ENCODE results near the gene KCNE3. TPM values are rescaled to one million over a fixed set of nuclear protein-coding genes. Genes with fewer than 3 reads are reported as not detected.
A peak's percentile ranks its signal among the peaks of the same experiment; 100 is the strongest.

The KCNE3 gene
- total and polyA plus RNA-seq, 9 of the 15 experiments (the other 6 are each of a cell fraction or from before 2014, with no cell fraction given), result 1.6 to 8.7 (median 6.2) TPM

DNA sequence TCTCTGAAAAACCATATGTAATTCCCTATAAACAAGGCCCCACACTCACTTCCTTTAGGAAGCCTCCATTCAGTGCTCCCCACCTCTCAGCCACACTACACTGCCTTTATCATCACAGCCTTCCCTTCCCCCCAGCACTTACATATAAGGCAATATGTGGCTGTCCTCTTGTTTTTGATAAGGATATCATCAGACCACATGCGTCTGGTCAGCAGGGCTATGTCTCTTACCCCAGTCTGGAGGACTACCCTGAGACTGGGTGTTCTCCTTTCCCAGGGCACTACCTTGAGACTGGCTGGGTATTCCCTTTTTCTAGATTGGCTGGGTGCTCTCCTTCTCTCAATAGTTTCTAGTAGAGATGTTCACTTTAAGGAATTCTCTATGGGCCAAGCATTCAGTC is 7.8 kb downstream of the KCNE3 start (continued):
- peak; percentile 48; the same call in 1 of the 2 replicates for TF ChIP-seq MYC (IDR thresholded peaks at IDR 0.05; ENCODE audit: low read depth, low read length)
- no peak for TF ChIP-seq MYC (CRISPR knock-in tag; IDR thresholded peaks at IDR 0.05; ENCODE audit: borderline replicate concordance, low read depth)
- TF ChIP-seq, protein P1, sequence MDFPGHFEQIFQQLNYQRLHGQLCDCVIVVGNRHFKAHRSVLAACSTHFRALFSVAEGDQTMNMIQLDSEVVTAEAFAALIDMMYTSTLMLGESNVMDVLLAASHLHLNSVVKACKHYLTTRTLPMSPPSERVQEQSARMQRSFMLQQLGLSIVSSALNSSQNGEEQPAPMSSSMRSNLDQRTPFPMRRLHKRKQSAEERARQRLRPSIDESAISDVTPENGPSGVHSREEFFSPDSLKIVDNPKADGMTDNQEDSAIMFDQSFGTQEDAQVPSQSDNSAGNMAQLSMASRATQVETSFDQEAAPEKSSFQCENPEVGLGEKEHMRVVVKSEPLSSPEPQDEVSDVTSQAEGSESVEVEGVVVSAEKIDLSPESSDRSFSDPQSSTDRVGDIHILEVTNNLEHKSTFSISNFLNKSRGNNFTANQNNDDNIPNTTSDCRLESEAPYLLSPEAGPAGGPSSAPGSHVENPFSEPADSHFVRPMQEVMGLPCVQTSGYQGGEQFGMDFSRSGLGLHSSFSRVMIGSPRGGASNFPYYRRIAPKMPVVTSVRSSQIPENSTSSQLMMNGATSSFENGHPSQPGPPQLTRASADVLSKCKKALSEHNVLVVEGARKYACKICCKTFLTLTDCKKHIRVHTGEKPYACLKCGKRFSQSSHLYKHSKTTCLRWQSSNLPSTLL (IDR thresholded peaks at IDR 0.05), result no peak
- TF ChIP-seq FOS (IDR thresholded peaks at IDR 0.05; ENCODE audit: extremely low read depth, insufficient read length), result no peak
- no peak for TF ChIP-seq KAT2B (IDR thresholded peaks at IDR 0.05; ENCODE audit: low read depth, low read length)
- TF ChIP-seq, protein P2, sequence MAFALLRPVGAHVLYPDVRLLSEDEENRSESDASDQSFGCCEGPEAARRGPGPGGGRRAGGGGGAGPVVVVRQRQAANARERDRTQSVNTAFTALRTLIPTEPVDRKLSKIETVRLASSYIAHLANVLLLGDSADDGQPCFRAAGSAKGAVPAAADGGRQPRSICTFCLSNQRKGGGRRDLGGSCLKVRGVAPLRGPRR (CRISPR knock-in tag; IDR thresholded peaks at IDR 0.05), result no peak
- no peak for TF ChIP-seq MECOM (CRISPR knock-in tag; IDR thresholded peaks at IDR 0.05)
- TF ChIP-seq, protein P3, sequence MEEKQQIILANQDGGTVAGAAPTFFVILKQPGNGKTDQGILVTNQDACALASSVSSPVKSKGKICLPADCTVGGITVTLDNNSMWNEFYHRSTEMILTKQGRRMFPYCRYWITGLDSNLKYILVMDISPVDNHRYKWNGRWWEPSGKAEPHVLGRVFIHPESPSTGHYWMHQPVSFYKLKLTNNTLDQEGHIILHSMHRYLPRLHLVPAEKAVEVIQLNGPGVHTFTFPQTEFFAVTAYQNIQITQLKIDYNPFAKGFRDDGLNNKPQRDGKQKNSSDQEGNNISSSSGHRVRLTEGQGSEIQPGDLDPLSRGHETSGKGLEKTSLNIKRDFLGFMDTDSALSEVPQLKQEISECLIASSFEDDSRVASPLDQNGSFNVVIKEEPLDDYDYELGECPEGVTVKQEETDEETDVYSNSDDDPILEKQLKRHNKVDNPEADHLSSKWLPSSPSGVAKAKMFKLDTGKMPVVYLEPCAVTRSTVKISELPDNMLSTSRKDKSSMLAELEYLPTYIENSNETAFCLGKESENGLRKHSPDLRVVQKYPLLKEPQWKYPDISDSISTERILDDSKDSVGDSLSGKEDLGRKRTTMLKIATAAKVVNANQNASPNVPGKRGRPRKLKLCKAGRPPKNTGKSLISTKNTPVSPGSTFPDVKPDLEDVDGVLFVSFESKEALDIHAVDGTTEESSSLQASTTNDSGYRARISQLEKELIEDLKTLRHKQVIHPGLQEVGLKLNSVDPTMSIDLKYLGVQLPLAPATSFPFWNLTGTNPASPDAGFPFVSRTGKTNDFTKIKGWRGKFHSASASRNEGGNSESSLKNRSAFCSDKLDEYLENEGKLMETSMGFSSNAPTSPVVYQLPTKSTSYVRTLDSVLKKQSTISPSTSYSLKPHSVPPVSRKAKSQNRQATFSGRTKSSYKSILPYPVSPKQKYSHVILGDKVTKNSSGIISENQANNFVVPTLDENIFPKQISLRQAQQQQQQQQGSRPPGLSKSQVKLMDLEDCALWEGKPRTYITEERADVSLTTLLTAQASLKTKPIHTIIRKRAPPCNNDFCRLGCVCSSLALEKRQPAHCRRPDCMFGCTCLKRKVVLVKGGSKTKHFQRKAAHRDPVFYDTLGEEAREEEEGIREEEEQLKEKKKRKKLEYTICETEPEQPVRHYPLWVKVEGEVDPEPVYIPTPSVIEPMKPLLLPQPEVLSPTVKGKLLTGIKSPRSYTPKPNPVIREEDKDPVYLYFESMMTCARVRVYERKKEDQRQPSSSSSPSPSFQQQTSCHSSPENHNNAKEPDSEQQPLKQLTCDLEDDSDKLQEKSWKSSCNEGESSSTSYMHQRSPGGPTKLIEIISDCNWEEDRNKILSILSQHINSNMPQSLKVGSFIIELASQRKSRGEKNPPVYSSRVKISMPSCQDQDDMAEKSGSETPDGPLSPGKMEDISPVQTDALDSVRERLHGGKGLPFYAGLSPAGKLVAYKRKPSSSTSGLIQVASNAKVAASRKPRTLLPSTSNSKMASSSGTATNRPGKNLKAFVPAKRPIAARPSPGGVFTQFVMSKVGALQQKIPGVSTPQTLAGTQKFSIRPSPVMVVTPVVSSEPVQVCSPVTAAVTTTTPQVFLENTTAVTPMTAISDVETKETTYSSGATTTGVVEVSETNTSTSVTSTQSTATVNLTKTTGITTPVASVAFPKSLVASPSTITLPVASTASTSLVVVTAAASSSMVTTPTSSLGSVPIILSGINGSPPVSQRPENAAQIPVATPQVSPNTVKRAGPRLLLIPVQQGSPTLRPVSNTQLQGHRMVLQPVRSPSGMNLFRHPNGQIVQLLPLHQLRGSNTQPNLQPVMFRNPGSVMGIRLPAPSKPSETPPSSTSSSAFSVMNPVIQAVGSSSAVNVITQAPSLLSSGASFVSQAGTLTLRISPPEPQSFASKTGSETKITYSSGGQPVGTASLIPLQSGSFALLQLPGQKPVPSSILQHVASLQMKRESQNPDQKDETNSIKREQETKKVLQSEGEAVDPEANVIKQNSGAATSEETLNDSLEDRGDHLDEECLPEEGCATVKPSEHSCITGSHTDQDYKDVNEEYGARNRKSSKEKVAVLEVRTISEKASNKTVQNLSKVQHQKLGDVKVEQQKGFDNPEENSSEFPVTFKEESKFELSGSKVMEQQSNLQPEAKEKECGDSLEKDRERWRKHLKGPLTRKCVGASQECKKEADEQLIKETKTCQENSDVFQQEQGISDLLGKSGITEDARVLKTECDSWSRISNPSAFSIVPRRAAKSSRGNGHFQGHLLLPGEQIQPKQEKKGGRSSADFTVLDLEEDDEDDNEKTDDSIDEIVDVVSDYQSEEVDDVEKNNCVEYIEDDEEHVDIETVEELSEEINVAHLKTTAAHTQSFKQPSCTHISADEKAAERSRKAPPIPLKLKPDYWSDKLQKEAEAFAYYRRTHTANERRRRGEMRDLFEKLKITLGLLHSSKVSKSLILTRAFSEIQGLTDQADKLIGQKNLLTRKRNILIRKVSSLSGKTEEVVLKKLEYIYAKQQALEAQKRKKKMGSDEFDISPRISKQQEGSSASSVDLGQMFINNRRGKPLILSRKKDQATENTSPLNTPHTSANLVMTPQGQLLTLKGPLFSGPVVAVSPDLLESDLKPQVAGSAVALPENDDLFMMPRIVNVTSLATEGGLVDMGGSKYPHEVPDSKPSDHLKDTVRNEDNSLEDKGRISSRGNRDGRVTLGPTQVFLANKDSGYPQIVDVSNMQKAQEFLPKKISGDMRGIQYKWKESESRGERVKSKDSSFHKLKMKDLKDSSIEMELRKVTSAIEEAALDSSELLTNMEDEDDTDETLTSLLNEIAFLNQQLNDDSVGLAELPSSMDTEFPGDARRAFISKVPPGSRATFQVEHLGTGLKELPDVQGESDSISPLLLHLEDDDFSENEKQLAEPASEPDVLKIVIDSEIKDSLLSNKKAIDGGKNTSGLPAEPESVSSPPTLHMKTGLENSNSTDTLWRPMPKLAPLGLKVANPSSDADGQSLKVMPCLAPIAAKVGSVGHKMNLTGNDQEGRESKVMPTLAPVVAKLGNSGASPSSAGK (IDR thresholded peaks at IDR 0.05), result peak; percentile 60; the same call in 1 of the 2 replicates
- TF ChIP-seq, protein P4, sequence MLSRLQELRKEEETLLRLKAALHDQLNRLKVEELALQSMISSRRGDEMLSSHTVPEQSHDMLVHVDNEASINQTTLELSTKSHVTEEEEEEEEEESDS (CRISPR knock-in tag; IDR thresholded peaks at IDR 0.05), result no peak
- TF ChIP-seq SMAD4 (CRISPR knock-in tag; conservative IDR thresholded peaks at IDR 0.05), result peak; percentile 71
- 0 out of 2 replicates have a peak, but pooled peaks have one; percentile 19 for TF ChIP-seq ZNF239 (CRISPR knock-in tag; IDR thresholded peaks at IDR 0.05)
- TF ChIP-seq KLF16 (IDR thresholded peaks at IDR 0.05), result peak; percentile 58; the same call in 1 of the 2 replicates
- no peak for TF ChIP-seq DMBX1 (CRISPR knock-in tag; IDR thresholded peaks at IDR 0.05; ENCODE audit: borderline replicate concordance)
- TF ChIP-seq BHLHE40 (IDR thresholded peaks at IDR 0.05; ENCODE audit: low read length), result no peak
- TF ChIP-seq DIDO1 (tag; IDR thresholded peaks at IDR 0.05; ENCODE audit: low read depth), result no peak
